MCF 10A (cell line): ENCODE results near the gene SUGCT. TPM values are rescaled to one million over a fixed set of nuclear protein-coding genes. Genes with fewer than 3 reads are reported as not detected.

Experiments used
- BruUV-seq: library from RNA; stranded (reverse); fragments of 400-500 nt; replicated peaks from 2 replicates; lab custom pipeline; 2021; lab: Mats Ljungman, UMichigan
- CTCF ChIA-PET: fragments of 300-600 bp; sonication (Branson Sonifier 250); formaldehyde crosslinking; extraction: SDS; loops from one replicate; lab custom pipeline; 2021; ENCODE audit warnings: antibody characterized with exemption, inconsistent platforms; lab: Yijun Ruan, JAX
- POLR2A ChIA-PET: fragments of 300-600, 350-650 bp; sonication (Branson Sonifier 250); formaldehyde crosslinking; extraction: SDS; loops from one replicate; lab custom pipeline; 2020; ENCODE audit warnings: antibody characterized with exemption, inconsistent platforms; lab: Yijun Ruan, JAX
- DNase-seq: peaks from one replicate; pipeline ENCODE4 v3.0.0-alpha.2; 2018; ENCODE audit not compliant: unreplicated experiment
- H3K27ac Mint-ChIP-seq: one replicate; pipeline ENCODE4 v1.8.0; 2022; ENCODE audit warnings: mild to moderate bottlenecking, low read depth, mixed read lengths; ENCODE audit not compliant: unreplicated experiment
- H3K27me3 Mint-ChIP-seq: one replicate; pipeline ENCODE4 v1.8.0; 2022; ENCODE audit warnings: mixed read lengths; ENCODE audit not compliant: insufficient read depth, unreplicated experiment
- H3K36me3 Mint-ChIP-seq: one replicate; pipeline ENCODE4 v1.8.0; 2022; ENCODE audit warnings: mild to moderate bottlenecking, moderate library complexity, mixed read lengths; ENCODE audit not compliant: insufficient read depth, unreplicated experiment
- H3K4me1 Mint-ChIP-seq: one replicate; pipeline ENCODE4 v1.8.0; 2022; ENCODE audit warnings: mixed read lengths; ENCODE audit not compliant: insufficient read depth, unreplicated experiment
- H3K4me3 Mint-ChIP-seq: one replicate; pipeline ENCODE4 v1.8.0; 2022; ENCODE audit warnings: mild to moderate bottlenecking, moderate library complexity, mixed read lengths; ENCODE audit not compliant: unreplicated experiment
- H3K9me3 Mint-ChIP-seq: one replicate; pipeline ENCODE4 v1.8.0; 2022; ENCODE audit warnings: mixed read lengths; ENCODE audit not compliant: unreplicated experiment
- CTCF ChIP-seq: fragments of 200-600 bp; IDR thresholded peaks from one replicate; pipeline ENCODE4 v1.8.0; 2022; ENCODE audit warnings: antibody characterized with exemption, mild to moderate bottlenecking; ENCODE audit not compliant: unreplicated experiment
- intact Hi-C: fragments of 100-400 bp; cut with micrococcal nuclease; formaldehyde crosslinking; loops from 2 replicates; pipeline ENCODE4 v1.14.1; 2022
- total RNA-seq: library from RNA; stranded (reverse); gene quantifications from 2 replicates; pipeline ENCODE4 v1.2.3, GENCODE V29; 2022

The SUGCT gene
- total RNA-seq, 1 experiment from 2014 or later, result 25.4 TPM

- intact Hi-C loops, result no loop called here
- Mint-ChIP-seq H3K27me3 (no peaks in the 10 kb centered on the region), H3K4me3 (no peak overlapping the region), H3K4me1 (peaks cover 14% of the 10 kb centered on the region), H3K36me3 (peaks cover 6% of the 10 kb centered on the region), H3K27ac (no peak overlapping the region), H3K9me3 (peaks cover 33% of the 10 kb centered on the region)
- no peak for TF ChIP-seq CTCF
- no TSS peak for BruUV-seq
- POLR2A ChIA-PET, result no interaction called here
- CTCF ChIA-PET, result no interaction called here
- DNase-seq, result no peak
Measured at GRCh38 chr7:40888499-40888898, 753.7 kb downstream of the SUGCT start.

GRCh38 chr7:40889099-40889498, 754.3 kb downstream of the SUGCT start:
- BruUV-seq, result no TSS peak
- Mint-ChIP-seq H3K4me3 (no peak overlapping the region), H3K27ac (no peak overlapping the region), H3K27me3 (no peaks in the 10 kb centered on the region), H3K9me3 (peaks cover 33% of the 10 kb centered on the region), H3K36me3 (peaks cover 6% of the 10 kb centered on the region), H3K4me1 (peaks cover 14% of the 10 kb centered on the region)
- ChIA-PET POLR2A (no interaction called here), CTCF (interaction anchor here (0.9 kb wide), 1 partner anchor 10 kb away, joined by 3 read pairs; no protein-coding TSS in a partner anchor)
- DNase-seq, result no peak
- intact Hi-C loops, result no loop called here
- no peak for TF ChIP-seq CTCF

- no peak for DNase-seq
- Mint-ChIP-seq H3K27ac (no peak overlapping the region), H3K4me1 (peaks cover 14% of the 10 kb centered on the region), H3K4me3 (no peak overlapping the region), H3K36me3 (peaks cover 6% of the 10 kb centered on the region), H3K9me3 (peaks cover 33% of the 10 kb centered on the region), H3K27me3 (no peaks in the 10 kb centered on the region)
- TF ChIP-seq CTCF, result no peak
- POLR2A ChIA-PET, result no interaction called here
- intact Hi-C loops, result no loop called here
- no TSS peak for BruUV-seq
- CTCF ChIA-PET, result interaction anchor here (0.9 kb wide), 1 partner anchor 10 kb away, joined by 3 read pairs; no protein-coding TSS in a partner anchor
Measured at GRCh38 chr7:40889539-40889938, 754.7 kb downstream of the SUGCT start.

GRCh38 chr7:40890088-40890692, 755.4 kb downstream of the SUGCT start:
- no peak for TF ChIP-seq CTCF
- ChIA-PET POLR2A (no interaction called here), CTCF (interaction anchor here (0.6 to 1.0 kb wide), 2 partner anchors 176 to 449 kb away, joined by 4 to 5 read pairs; no protein-coding TSS in a partner anchor)
- Mint-ChIP-seq H3K4me1 (peaks cover 14% of the 10 kb centered on the region), H3K9me3 (peaks cover 33% of the 10 kb centered on the region), H3K27me3 (no peaks in the 10 kb centered on the region), H3K27ac (no peak overlapping the region), H3K36me3 (peaks cover 6% of the 10 kb centered on the region), H3K4me3 (no peak overlapping the region)
- no TSS peak for BruUV-seq
- intact Hi-C loops, result no loop called here
- DNase-seq, result no peak
